GM18909 (cell line): Measurements from ENCODE around the gene RGPD8.
"Not testable (repeated sequence)": the region's sequence is repeated elsewhere in the genome, so short reads cannot be mapped to it uniquely, and the experiment has no call there.

Experiments used
- ATAC-seq: cut with Tn5 transposase; IDR thresholded peaks from one replicate; pipeline ENCODE4 v1.9.1; 2021; ENCODE audit warnings: mild to moderate bottlenecking; ENCODE audit not compliant: unreplicated experiment, poor library complexity

Gene RGPD8

DNA sequence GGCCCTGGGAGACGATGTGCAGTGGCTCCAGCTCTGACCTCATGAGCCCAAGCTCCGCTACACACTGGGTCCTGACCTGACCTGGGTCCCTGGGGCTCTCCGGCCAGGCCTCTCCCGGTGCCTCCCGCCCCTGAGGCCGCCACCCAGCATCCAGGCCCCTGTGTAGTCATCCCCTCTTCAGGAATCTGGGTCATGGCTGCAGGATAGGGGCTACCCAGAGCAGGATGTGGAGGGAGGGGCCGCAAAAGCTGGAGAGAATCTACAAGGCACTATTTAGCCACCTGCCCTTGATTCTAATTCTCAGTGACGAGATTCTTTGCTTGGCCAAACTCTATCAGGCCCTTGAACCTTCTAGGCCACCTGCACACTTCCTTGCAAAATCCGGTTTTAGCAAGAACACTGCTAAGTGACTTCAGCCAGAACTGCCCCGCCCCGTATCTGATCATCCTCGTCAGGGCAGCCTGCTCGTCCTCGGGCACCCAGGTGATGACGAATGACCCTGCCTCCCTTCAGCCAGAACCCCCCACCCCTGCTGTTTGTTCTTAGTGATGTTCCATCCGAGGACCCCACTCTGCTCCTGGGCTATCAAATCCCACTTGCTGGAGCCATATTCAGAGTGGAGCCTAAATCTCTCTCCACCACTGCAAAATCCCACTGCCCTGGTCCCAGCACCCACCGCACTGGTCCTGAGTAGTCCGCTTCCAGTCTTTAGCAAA, 2.4 kb upstream of the RGPD8 start:
- not testable (repeated sequence) for ATAC-seq

DNA sequence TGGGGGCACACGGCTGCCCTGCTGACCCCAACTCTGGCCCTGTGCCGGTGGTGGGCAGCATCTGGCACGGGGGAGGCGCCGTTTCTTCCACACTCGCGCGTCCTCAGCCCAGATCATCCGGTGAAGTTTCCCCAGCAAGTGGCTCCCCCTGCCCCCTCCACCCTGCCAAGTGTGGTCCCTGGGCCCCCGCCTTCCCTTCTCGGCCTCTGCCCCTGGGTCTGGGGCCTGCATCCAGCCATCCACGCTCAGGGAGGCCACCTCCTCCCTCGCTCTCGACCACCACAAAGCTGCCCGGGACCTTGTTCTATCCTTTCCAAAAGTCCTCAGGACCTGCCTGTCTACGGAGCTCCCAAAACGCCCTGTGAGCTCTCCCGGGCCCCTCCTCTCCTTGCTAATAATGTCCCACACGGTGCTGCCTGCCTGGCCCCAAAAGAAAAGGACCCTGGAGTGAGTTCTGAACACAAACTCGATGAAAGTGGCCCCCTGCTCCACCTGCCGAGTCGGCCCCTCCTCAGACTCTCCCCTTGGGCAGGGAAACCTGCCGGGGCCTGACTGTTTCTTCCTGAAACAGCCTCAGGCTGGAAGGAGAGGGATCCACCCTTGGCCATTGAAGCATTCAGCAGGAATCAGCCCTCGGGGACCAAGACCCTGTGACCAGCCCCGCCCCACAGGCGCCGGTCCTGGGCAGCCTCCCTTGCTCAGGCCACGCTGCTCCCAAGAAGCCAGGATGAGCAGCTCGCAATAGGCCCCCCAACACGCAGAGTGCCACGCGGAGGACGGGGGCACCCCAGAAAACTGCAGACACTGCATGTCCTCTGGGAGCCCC, 1.7 kb upstream of the RGPD8 start:
- not testable (repeated sequence) for ATAC-seq

DNA sequence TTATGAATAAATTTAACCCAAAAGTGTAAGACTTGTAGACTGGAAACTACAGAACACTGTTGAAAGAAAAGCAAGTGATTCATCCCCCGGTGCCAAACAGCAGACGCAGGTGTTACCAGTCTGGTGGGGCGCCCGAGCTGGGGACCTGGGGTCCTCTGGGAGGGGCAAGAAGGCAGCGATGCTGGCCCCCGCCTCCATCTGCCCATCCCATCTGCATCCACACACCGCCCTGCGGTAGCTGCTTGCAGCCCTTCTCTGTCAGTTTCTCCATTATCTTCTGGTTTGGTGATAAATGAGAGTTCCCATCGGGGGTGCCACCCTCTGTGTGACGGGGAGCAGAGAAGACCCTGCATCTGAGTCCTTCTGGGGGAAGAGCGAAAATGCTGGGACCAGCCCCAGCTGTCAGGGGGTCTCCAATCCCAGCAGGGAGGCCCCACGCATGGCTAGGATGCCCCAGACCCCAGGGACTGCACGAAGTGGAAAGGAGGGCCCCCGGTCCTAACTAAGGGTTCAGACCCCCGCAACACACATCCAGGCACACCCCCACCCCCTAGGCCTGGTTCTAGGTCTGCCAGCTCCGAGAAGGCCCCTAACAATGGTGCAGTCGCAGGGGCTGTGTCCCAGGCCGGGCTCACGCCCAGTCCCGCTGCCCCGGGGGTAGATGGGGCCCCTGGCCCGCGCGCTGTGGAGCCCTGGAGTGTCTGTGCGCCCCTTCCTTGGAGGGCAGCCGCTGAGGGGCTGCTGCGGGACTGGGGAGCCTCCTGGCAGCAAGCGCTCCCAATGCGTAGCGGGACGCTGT, 686 bp upstream of the RGPD8 start:
- ATAC-seq: no peak

DNA sequence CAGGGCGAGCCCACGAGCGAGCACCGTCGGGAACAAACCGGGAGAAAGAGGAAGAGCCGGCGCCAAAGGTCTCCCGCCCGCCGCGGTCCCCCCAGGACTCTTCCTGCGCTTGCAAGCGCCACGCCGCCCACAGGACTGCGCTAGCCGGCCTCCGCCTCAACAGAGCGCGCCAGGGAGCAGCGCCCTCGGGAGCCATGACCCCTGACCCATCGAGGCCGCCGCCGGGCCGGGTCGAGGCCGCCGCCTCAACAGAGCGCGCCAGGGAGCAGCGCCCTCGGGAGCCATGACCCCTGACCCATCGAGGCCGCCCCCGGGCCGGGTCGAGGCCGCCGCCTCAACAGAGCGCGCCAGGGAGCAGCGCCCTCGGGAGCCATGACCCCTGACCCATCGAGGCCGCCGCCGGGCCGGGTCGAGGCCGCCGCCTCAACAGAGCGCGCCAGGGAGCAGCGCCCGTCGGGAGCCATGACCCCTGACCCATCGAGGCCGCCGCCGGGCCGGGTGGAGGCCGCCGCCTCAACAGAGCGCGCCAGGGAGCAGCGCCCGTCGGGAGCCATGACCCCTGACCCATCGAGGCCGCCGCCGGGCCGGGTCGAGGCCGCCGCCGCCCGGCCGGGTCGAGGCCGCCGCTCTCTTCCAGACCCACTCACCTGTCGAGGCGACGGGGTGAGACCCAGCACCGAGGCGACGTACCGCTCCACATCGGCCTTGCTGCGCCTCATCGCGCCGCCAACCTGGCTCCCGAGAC, 538 bp downstream of the RGPD8 start:
- ATAC-seq: peak; percentile 50

GRCh38 chr2:112432390-112432734, 1.1 kb downstream of the RGPD8 start:
- ATAC-seq: not testable (repeated sequence)

- ATAC-seq: not testable (repeated sequence)
These were observed 1.7 kb downstream of the RGPD8 start for GRCh38 chr2:112431587-112432295.

GRCh38 chr2:112424553-112424952, 8.9 kb downstream of the RGPD8 start:
- ATAC-seq: not testable (repeated sequence)

DNA sequence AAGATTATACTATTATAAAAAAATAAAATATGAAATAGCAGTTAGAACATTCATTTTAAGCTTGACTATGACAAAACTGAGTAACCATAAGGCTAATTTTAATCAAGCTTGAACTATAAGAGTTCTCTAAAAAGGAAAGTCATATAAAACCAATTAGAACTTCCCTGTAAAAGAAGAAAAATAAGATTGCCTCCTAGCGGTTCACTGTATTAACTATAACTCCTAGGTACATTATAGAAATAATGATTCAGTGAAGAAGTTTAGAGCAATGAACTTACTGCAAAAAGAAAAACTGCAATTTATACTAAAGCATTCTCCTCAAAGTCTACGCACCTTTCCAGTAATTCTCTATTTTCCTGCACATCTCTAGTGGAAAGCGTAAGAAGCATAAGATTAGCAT, 16.6 kb downstream of the RGPD8 start:
- not testable (repeated sequence) for ATAC-seq

- ATAC-seq: not testable (repeated sequence)
These were observed 73.4 kb downstream of the RGPD8 start for GRCh38 chr2:112360055-112360454.

- ATAC-seq: not testable (repeated sequence)
These were observed 79.1 kb downstream of the RGPD8 start for GRCh38 chr2:112354335-112354734.

DNA sequence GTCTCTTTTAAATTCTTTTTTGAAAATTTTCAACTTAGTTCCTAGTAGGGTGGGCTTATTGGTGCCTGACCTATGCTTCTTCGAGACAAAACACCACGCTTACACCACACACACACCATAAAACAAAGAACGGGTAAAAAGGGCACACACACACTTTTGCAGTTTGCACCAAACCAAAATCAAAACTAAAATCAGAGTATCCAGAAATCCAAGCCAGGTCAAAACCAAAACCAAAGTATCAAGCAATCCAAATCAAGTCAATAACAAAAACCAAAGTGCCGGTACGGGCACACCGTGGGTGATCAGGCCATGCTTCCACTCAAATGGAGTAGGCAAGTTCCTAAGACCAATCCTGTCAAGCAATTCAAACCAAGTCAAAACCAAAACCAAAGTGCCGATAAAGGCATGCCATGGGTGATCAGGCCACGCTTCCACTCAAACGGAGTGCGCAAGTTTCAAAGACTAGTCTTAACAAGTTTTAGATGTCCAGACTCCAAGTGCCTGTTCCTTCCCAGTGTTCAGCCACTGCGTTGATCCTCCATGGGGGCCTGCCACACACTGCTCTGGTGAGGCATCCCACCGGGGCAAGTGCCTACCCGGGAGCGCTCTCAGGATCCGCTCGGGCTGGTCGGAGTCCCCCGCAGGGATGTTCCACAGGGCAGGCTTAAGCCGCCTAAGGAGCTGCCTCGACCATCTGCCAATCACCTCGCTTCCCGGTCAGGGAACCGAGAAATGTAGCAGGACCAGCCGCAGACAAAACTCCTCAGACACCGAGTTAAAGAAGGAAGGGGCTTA, 80.4 kb downstream of the RGPD8 start:
- ATAC-seq: not testable (repeated sequence)

- ATAC-seq: not testable (repeated sequence)
These were observed 81.2 kb downstream of the RGPD8 start for GRCh38 chr2:112352292-112352691.

GRCh38 chr2:112345030-112346027, 88.1 kb downstream of the RGPD8 start:
- ATAC-seq: no peak

GRCh38 chr2:112343827-112344585, 89.4 kb downstream of the RGPD8 start:
- no peak for ATAC-seq

GRCh38 chr2:112342067-112342550, 91.3 kb downstream of the RGPD8 start:
- no peak for ATAC-seq

DNA sequence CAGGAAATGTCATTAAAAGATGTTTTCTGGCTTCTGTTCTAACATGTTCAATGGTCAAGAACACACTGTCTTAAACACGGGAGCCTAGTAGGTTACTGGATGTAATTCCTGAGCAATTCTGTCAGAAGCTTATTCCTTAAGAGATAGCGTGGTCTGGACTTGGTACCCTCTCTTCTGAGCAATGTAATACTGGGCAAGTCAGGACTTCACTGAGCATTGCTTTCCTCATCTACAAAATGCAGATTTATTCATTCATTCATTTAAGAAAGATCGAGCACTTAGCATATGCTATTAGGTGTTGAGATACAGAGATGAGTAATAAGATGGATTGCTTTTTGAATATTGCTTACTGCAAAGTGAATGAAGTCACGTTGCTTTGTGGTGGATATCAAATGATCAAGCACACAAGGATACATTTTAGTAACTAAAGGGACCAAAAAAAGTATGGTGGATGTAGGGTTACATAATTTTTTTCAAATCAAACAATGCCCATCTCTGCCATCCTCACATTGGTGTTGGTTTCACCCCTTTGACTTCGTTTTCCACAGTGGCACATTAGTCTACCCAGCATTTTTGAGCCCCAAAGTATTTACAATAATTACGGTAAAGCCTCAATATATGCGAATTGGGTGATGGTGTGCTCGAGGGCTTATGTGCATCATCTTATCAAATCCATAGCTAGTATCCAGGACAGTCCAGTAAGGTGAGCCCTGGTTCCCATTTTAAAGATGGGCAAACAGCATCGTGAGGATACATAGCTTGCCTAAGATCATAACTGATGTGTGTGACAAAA, 92.8 kb downstream of the RGPD8 start:
- ATAC-seq: no peak
